Measurements from ENCODE around the gene MRPL46. TPM values are rescaled to one million over a fixed set of nuclear protein-coding genes. Genes with fewer than 3 reads are reported as not detected.

Gene MRPL46
- total RNA-seq, result 22.2 and 24.5 TPM in 2 replicates

- no peaks in the 10 kb centered on the region for H3K36me3 ChIP-seq (ENCODE audit: control insufficient read depth, insufficient read depth, low read length)
- H3K4me3 ChIP-seq (ENCODE audit: low read depth, low read length), result peak within 1 kb of the TSS; percentile 98
- TF ChIP-seq CTCF (IDR thresholded peaks at IDR 0.05; ENCODE audit: insufficient read depth, low read length, poor library complexity, severe bottlenecking), result no peak
- no peak for DNase-seq (ENCODE audit: low read depth)
- no peaks in the 10 kb centered on the region for H3K27me3 ChIP-seq (ENCODE audit: control insufficient read depth, insufficient read depth, low read length)
Observed at GRCh38 chr15:88467073-88467934, at the start of gene MRPL46, which contains the start of gene MRPS11. MRPL46 (minus strand) TSS chr15:88467388; CDS start chr15:88467377, 11 bp downstream. MRPS11 (plus strand) TSS chr15:88467708; CDS start chr15:88467718, 10 bp downstream.

DNA sequence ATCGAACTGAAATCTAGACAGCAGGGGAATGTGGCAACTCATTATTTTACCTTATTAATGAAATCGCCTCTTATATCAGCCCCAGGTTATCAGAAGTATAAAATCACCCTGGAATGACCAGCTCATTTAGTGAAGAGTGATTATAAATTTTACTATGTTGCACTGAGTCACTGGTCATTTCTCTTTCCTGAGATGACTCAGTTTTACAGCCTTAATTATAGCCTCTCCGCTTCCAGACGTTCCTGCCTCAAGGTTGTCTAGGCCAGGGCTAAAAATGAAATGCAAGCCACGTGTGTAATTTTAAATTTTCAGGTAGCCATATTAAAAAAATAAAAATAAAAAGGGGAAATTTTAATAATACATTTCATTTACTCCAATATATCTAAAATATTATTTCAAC, 46.0 kb upstream of the MRPL46 start:
- Histone ChIP-seq H3K27me3 (ENCODE audit: control insufficient read depth, insufficient read depth, low read length) (no peaks in the 10 kb centered on the region), H3K4me3 (ENCODE audit: low read depth, low read length) (no peak overlapping the region), H3K36me3 (ENCODE audit: control insufficient read depth, insufficient read depth, low read length) (no peaks in the 10 kb centered on the region)
- no peak for TF ChIP-seq CTCF (IDR thresholded peaks at IDR 0.05; ENCODE audit: insufficient read depth, low read length, poor library complexity, severe bottlenecking)
- no peak for DNase-seq (ENCODE audit: low read depth)

DNA sequence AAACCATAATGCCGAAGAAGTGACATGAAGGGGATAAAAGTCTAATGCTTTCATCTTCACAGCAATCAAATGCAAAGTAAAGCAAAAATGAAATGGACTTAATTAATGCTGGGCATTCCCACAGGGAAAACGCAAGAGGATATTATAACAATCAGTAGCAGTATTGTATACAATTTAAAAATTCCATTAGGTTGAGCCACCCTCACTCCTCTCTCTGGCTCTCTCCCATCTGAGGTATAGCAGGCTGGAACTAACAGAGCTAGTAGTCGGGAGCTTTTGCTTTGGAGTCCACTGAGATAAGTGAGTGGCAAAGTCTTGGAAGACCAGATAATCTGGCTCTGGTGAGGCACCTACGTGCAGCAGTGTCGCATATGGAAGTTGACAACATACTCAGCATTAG, 45.4 kb upstream of the MRPL46 start:
- H3K36me3 ChIP-seq (ENCODE audit: control insufficient read depth, insufficient read depth, low read length), result no peaks in the 10 kb centered on the region
- no peak for TF ChIP-seq CTCF (IDR thresholded peaks at IDR 0.05; ENCODE audit: insufficient read depth, low read length, poor library complexity, severe bottlenecking)
- no peak overlapping the region for H3K4me3 ChIP-seq (ENCODE audit: low read depth, low read length)
- no peaks in the 10 kb centered on the region for H3K27me3 ChIP-seq (ENCODE audit: control insufficient read depth, insufficient read depth, low read length)
- no peak for DNase-seq (ENCODE audit: low read depth)

DNA sequence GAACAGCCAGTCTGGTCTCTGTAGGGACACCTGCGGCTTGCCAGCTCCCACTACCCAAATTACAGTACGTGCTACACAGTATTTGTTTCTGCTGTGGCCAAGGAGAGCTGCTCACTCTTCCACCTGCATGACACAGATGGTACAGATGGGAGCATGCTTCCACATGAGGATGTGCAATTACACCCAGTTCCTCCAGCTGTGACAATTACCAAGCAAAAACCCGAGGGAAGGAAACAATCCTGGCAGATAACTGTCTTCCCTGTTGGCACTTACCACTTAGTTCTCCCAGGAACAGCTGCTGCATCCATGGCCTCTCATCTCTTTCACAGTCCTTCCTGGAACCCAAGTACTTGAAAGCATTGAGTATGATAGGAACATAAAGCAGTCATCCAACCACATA, 44.9 kb upstream of the MRPL46 start:
- no peak for TF ChIP-seq CTCF (IDR thresholded peaks at IDR 0.05; ENCODE audit: insufficient read depth, low read length, poor library complexity, severe bottlenecking)
- no peaks in the 10 kb centered on the region for H3K36me3 ChIP-seq (ENCODE audit: control insufficient read depth, insufficient read depth, low read length)

GRCh38 chr15:88511161-88511560, 44.0 kb upstream of the MRPL46 start:
- no peaks in the 10 kb centered on the region for H3K27me3 ChIP-seq (ENCODE audit: control insufficient read depth, insufficient read depth, low read length)
- DNase-seq (ENCODE audit: low read depth), result no peak
- no peak for TF ChIP-seq CTCF (IDR thresholded peaks at IDR 0.05; ENCODE audit: insufficient read depth, low read length, poor library complexity, severe bottlenecking)
- H3K36me3 ChIP-seq (ENCODE audit: control insufficient read depth, insufficient read depth, low read length), result no peaks in the 10 kb centered on the region
- H3K4me3 ChIP-seq (ENCODE audit: low read depth, low read length), result no peak overlapping the region

More for the DNA sequence above, 44.9 kb upstream of the MRPL46 start:
- Histone ChIP-seq H3K27me3 (ENCODE audit: control insufficient read depth, insufficient read depth, low read length) (no peaks in the 10 kb centered on the region), H3K4me3 (ENCODE audit: low read depth, low read length) (no peak overlapping the region)
- DNase-seq (ENCODE audit: low read depth), result no peak
